HG03135 (cell line): Measurements from ENCODE around the gene SLC39A13.

ENCODE experiments used
- ATAC-seq: cut with Tn5 transposase; IDR thresholded peaks from one replicate; pipeline ENCODE4 v1.9.1; 2021; ENCODE audit warnings: mild to moderate bottlenecking, moderate library complexity; ENCODE audit not compliant: unreplicated experiment

The SLC39A13 gene

GRCh38 chr11:47426062-47426956 is 17.9 kb downstream of the SLC39A13 start, which contains the start of gene PSMC3:
Gene PSMC3 (minus strand): TSS chr11:47426439. CDS start chr11:47426279, 160 bp downstream.
- peak; percentile 93 for ATAC-seq

GRCh38 chr11:47430524-47430923 is 22.1 kb downstream of the SLC39A13 start:
- ATAC-seq: no peak

- ATAC-seq: no peak
These were observed 23.1 kb downstream of the SLC39A13 start for GRCh38 chr11:47431356-47432083.

GRCh38 chr11:47433157-47433556 is 24.8 kb downstream of the SLC39A13 start:
- ATAC-seq: no peak

- no peak for ATAC-seq
These were observed 25.8 kb downstream of the SLC39A13 start for GRCh38 chr11:47434011-47434786.

GRCh38 chr11:47435687-47436086 is 27.3 kb downstream of the SLC39A13 start:
- no peak for ATAC-seq

- ATAC-seq: no peak
These were observed 28.3 kb downstream of the SLC39A13 start for GRCh38 chr11:47436726-47437125.

GRCh38 chr11:47437218-47437745 is 28.9 kb downstream of the SLC39A13 start:
- no peak for ATAC-seq

- no peak for ATAC-seq
These were observed 29.5 kb downstream of the SLC39A13 start for GRCh38 chr11:47437746-47438418.

- ATAC-seq: no peak
These were observed 30.3 kb downstream of the SLC39A13 start for GRCh38 chr11:47438721-47439120.

- no peak for ATAC-seq
These were observed 31.7 kb downstream of the SLC39A13 start for GRCh38 chr11:47440054-47440476.

- no peak for ATAC-seq
These were observed 33.0 kb downstream of the SLC39A13 start for GRCh38 chr11:47441421-47441820.

- ATAC-seq: no peak
These were observed 34.1 kb downstream of the SLC39A13 start for GRCh38 chr11:47442514-47442913.

GRCh38 chr11:47443028-47443700 is 34.8 kb downstream of the SLC39A13 start:
- no peak for ATAC-seq

GRCh38 chr11:47443817-47444216 is 35.4 kb downstream of the SLC39A13 start:
- ATAC-seq: no peak

- no peak for ATAC-seq
These were observed 37.5 kb downstream of the SLC39A13 start for GRCh38 chr11:47445840-47446239.

GRCh38 chr11:47446833-47447232 is 38.4 kb downstream of the SLC39A13 start:
- no peak for ATAC-seq

- ATAC-seq: no peak
These were observed 39.5 kb downstream of the SLC39A13 start for GRCh38 chr11:47447906-47448305.

- no peak for ATAC-seq
These were observed 40.4 kb downstream of the SLC39A13 start, which contains the start of gene RAPSN for GRCh38 chr11:47448566-47449427. Gene RAPSN (minus strand): TSS chr11:47449136. CDS start chr11:47448964, 172 bp downstream.
